A673 (cell line): Measurements from ENCODE around the gene BIRC6. TPM values are rescaled to one million over a fixed set of nuclear protein-coding genes. Genes with fewer than 3 reads are reported as not detected.

ENCODE experiments used
- BruUV-seq: library from RNA; stranded (reverse); fragments of 400-500 nt; replicated peaks from 2 replicates; lab custom pipeline; 2021; lab: Mats Ljungman, UMichigan
- CTCF ChIA-PET: fragments of 300-600 bp; sonication (Branson Sonifier 250); formaldehyde crosslinking; loops from one replicate; lab custom pipeline; 2022; ENCODE audit warnings: antibody characterized with exemption; lab: Charles Lee
- POLR2A ChIA-PET: fragments of 300-600 bp; sonication (Branson Sonifier 250); formaldehyde crosslinking; loops from one replicate; lab custom pipeline; 2022; ENCODE audit warnings: antibody characterized with exemption; ENCODE audit not compliant: low non-redundant PET; lab: Charles Lee
- DNase-seq: peaks from one replicate; pipeline ENCODE4 v3.0.0-alpha.2; 2015; ENCODE audit warnings: low spot score
- H3K27ac ChIP-seq: fragments of 200-600 bp; sonication (generic); 2 replicates; pipeline ENCODE4 v1.5.1; 2016; ENCODE audit warnings: mixed run types, low read depth, mild to moderate bottlenecking, mixed read lengths, antibody characterized with exemption, low read length; ENCODE audit not compliant: poor library complexity, severe bottlenecking
- H3K27me3 ChIP-seq: fragments of 200-600 bp; sonication (generic); replicated peaks from 2 replicates; pipeline ENCODE4 v1.6.1; 2017; ENCODE audit warnings: mixed run types, low read depth, mild to moderate bottlenecking, mixed read lengths, antibody characterized with exemption, low read length; ENCODE audit not compliant: insufficient read depth, poor library complexity
- H3K36me3 ChIP-seq: fragments of 200-600 bp; sonication (generic); 2 replicates; pipeline ENCODE4 v1.6.1; 2016; ENCODE audit warnings: mixed run types, mild to moderate bottlenecking, mixed read lengths, antibody characterized with exemption, low read length; ENCODE audit not compliant: insufficient read depth, poor library complexity, severe bottlenecking
- H3K4me1 ChIP-seq: fragments of 200-600 bp; sonication (generic); 2 replicates; pipeline ENCODE4 v1.6.1; 2017; ENCODE audit warnings: mixed run types, mild to moderate bottlenecking, mixed read lengths, antibody characterized with exemption, low read length; ENCODE audit not compliant: insufficient read depth, poor library complexity, severe bottlenecking
- H3K4me3 ChIP-seq: fragments of 200-600 bp; sonication (generic); 2 replicates; pipeline ENCODE4 v1.5.1; 2016; ENCODE audit warnings: low read depth, mixed run types, mild to moderate bottlenecking, mixed read lengths, low read length; ENCODE audit not compliant: poor library complexity, severe bottlenecking
- H3K9me3 ChIP-seq: fragments of 200-600 bp; sonication (generic); 2 replicates; pipeline ENCODE4 v1.6.1; 2016; ENCODE audit warnings: mixed run types, low read depth, mild to moderate bottlenecking, mixed read lengths, antibody characterized with exemption, low read length; ENCODE audit not compliant: poor library complexity, severe bottlenecking
- CTCF ChIP-seq: fragments of 300-800, 200-600 bp; sonication (generic); conservative IDR thresholded peaks from 2 replicates; pipeline ENCODE4 v1.5.1; 2017; ENCODE audit warnings: low read depth, mild to moderate bottlenecking, antibody characterized with exemption, low read length, moderate library complexity, mixed read lengths
- EZH2 ChIP-seq: fragments of 200-600 bp; sonication (generic); IDR thresholded peaks from 2 replicates; pipeline ENCODE4 v1.6.1; 2017; ENCODE audit warnings: borderline replicate concordance, low read depth, mild to moderate bottlenecking, mixed read lengths, antibody characterized with exemption, low read length; ENCODE audit not compliant: poor library complexity, severe bottlenecking
- intact Hi-C: fragments of 100-400 bp; cut with micrococcal nuclease; formaldehyde crosslinking; loops from one replicate; pipeline ENCODE4 v1.10.0; 2022; ENCODE audit not compliant: unreplicated experiment
- total RNA-seq: library from RNA; stranded (reverse); gene quantifications from 2 replicates; pipeline ENCODE4 v1.2.3, GENCODE V29; 2021

Gene BIRC6
- total RNA-seq, 1 experiment from 2014 or later, result 75.9 TPM

GRCh38 chr2:32553829-32554432 is 197.1 kb downstream of the BIRC6 start:
- intact Hi-C loops, result loop anchor here (5.0 to 10.0 kb wide), 4 partner anchors 391 to 1031 kb away; partner anchors contain the start of gene LTBP1
- no TSS peak for BruUV-seq
- ChIA-PET POLR2A (no interaction called here), CTCF (no interaction called here)
- peak; percentile 64 for DNase-seq
- Histone ChIP-seq H3K27ac (no peak overlapping the region), H3K4me3 (no peak overlapping the region), H3K36me3 (no peaks in the 10 kb centered on the region), H3K27me3 (no peaks in the 10 kb centered on the region), H3K9me3 (no peaks in the 10 kb centered on the region), H3K4me1 (no peaks in the 10 kb centered on the region)
- TF ChIP-seq CTCF (peak; percentile 81), EZH2 (no peak)

DNA sequence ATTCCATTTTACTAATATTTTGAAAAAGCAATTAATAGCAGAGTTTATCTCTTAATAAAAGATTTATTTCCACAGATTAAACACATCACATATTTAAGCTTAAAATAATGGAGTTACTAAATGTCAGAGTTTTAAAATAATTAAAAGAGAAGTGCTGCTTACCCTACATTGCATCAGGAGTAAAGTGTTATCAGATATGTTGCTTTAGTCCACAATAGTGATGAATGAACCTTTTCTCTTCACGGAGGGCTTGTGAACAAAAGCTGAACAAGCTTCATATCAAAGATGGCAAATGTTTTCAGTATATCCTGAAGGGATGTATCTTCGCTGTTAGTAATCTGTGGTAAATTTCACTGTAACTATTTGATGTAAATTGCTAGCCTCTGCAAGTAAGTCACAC is 201.7 kb downstream of the BIRC6 start:
- CTCF ChIA-PET, result no interaction called here
- BruUV-seq, result no TSS peak
- intact Hi-C loops, result loop anchor here (5.0 to 10.0 kb wide), 4 partner anchors 164 to 1026 kb away; partner anchors contain the start of gene LTBP1
- Histone ChIP-seq H3K27ac (no peak overlapping the region), H3K4me1 (no peaks in the 10 kb centered on the region), H3K27me3 (no peaks in the 10 kb centered on the region), H3K36me3 (no peaks in the 10 kb centered on the region), H3K9me3 (no peaks in the 10 kb centered on the region), H3K4me3 (no peak overlapping the region)
- POLR2A ChIA-PET, result no interaction called here
- DNase-seq, result no peak
- no peak for TF ChIP-seq EZH2
- no peak for TF ChIP-seq CTCF

GRCh38 chr2:32559136-32559535 is 202.3 kb downstream of the BIRC6 start:
- intact Hi-C loops, result loop anchor here (5.0 to 10.0 kb wide), 4 partner anchors 163 to 1026 kb away; partner anchors contain the start of gene LTBP1
- no peak overlapping the region for H3K27ac ChIP-seq
- CTCF ChIA-PET, result no interaction called here
- H3K9me3 ChIP-seq, result no peaks in the 10 kb centered on the region
- TF ChIP-seq CTCF (no peak), EZH2 (no peak)
- DNase-seq, result peak; percentile 29
- BruUV-seq, result no TSS peak
- H3K27me3 ChIP-seq, result no peaks in the 10 kb centered on the region
- H3K4me1 ChIP-seq, result no peaks in the 10 kb centered on the region
- H3K36me3 ChIP-seq, result no peaks in the 10 kb centered on the region
- H3K4me3 ChIP-seq, result no peak overlapping the region
- POLR2A ChIA-PET, result no interaction called here
